ENCODE data around the gene IER5.

- TF ChIP-seq, protein P1, sequence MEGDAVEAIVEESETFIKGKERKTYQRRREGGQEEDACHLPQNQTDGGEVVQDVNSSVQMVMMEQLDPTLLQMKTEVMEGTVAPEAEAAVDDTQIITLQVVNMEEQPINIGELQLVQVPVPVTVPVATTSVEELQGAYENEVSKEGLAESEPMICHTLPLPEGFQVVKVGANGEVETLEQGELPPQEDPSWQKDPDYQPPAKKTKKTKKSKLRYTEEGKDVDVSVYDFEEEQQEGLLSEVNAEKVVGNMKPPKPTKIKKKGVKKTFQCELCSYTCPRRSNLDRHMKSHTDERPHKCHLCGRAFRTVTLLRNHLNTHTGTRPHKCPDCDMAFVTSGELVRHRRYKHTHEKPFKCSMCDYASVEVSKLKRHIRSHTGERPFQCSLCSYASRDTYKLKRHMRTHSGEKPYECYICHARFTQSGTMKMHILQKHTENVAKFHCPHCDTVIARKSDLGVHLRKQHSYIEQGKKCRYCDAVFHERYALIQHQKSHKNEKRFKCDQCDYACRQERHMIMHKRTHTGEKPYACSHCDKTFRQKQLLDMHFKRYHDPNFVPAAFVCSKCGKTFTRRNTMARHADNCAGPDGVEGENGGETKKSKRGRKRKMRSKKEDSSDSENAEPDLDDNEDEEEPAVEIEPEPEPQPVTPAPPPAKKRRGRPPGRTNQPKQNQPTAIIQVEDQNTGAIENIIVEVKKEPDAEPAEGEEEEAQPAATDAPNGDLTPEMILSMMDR (IDR thresholded peaks at IDR 0.05), result peak in 2 of 6 experiments; percentile 11 to 15
- peak in 2 of 4 donors; percentile 44 to 51 for TF ChIP-seq POLR2A (IDR thresholded peaks at IDR 0.05)
Measured at GRCh38 chr1:181089676-181090544, 1.4 kb downstream of the IER5 start.
